Endothelial cell of umbilical vein (primary cell): ENCODE measurements around the gene MATN4. TPM values are rescaled to one million over a fixed set of nuclear protein-coding genes. Genes with fewer than 3 reads are reported as not detected.

Experiments
- BruUV-seq: library from RNA; stranded (reverse); fragments of 400-500 nt; replicated peaks from 2 replicates; lab custom pipeline; 2021; lab: Mats Ljungman, UMichigan
- CTCF ChIA-PET: fragments of 300-600, 350-600 bp; sonication (Branson Sonifier 250); formaldehyde crosslinking; loops from one replicate; lab custom pipeline; 2021; ENCODE audit warnings: antibody characterized with exemption, inconsistent platforms; lab: Charles Lee
- POLR2A ChIA-PET: fragments of 300-600, 350-600 bp; sonication (Branson Sonifier 250); formaldehyde crosslinking; loops from one replicate; lab custom pipeline; 2021; ENCODE audit warnings: antibody characterized with exemption, inconsistent platforms; lab: Charles Lee
- DNase-seq: peaks from one replicate; pipeline ENCODE4 v3.0.0-alpha.2; 2011; ENCODE audit warnings: low read depth, low spot score
- FAIRE-seq: peaks from 2 replicates; lab custom pipeline; 2011; peaks lifted over from hg19 to GRCh38; lab: Jason Lieb, UNC
- H2AFZ ChIP-seq: 2 replicates; pipeline ENCODE4 v1.6.0; 2012; ENCODE audit warnings: low read depth, low read length, control low read depth, inconsistent platforms
- H3K27ac ChIP-seq: 2 replicates; pipeline ENCODE4 v1.5.1; 2011; ENCODE audit warnings: low read depth, mild to moderate bottlenecking, control low read depth, low read length, moderate library complexity; ENCODE audit not compliant: insufficient read depth
- H3K27me3 ChIP-seq, 2 experiments: 2 replicates each; pipeline versions ENCODE4 v1.6.0 to v1.6.1; 2011; ENCODE audit warnings: low read length in 2 of 2, mixed read lengths in 1 of 2; ENCODE audit not compliant: control insufficient read depth in 2 of 2, insufficient read depth in 2 of 2
- H3K36me3 ChIP-seq, 2 experiments: 2 replicates in 1 of 2; 3 replicates in 1 of 2; pipeline ENCODE4 v1.5.1; 2011; ENCODE audit warnings: low read length in 2 of 2, mild to moderate bottlenecking in 1 of 2, moderate library complexity in 1 of 2; ENCODE audit not compliant: control insufficient read depth in 2 of 2, insufficient read depth in 2 of 2; ENCODE audit errors: extremely low read depth in 1 of 2
- H3K4me1 ChIP-seq: 3 replicates; pipeline ENCODE4 v1.5.1; 2011; ENCODE audit warnings: mild to moderate bottlenecking, low read length; ENCODE audit not compliant: control insufficient read depth, insufficient read depth; ENCODE audit errors: extremely low read depth
- H3K4me2 ChIP-seq: 2 replicates; pipeline ENCODE4 v1.6.1; 2011; ENCODE audit warnings: low read length, control low read depth, mixed read lengths; ENCODE audit not compliant: insufficient read depth
- H3K4me3 ChIP-seq, 3 experiments: fragments of 200-600 bp in 1 of 3; sonication (generic), shearing (Covaris generic) in 1 of 3; replicated peaks in 1 of 3; 2 replicates each; pipeline ENCODE4 v1.5.1; 2011 to 2016; ENCODE audit warnings: control low read depth in 3 of 3, low read length in 3 of 3, mild to moderate bottlenecking in 2 of 3, inconsistent platforms in 1 of 3, low read depth in 1 of 3, moderate library complexity in 1 of 3; ENCODE audit not compliant: insufficient read depth in 1 of 3
- H3K79me2 ChIP-seq: 2 replicates; pipeline ENCODE4 v1.6.0; 2012; ENCODE audit warnings: low read length, inconsistent platforms; ENCODE audit not compliant: control insufficient read depth, insufficient read depth
- H3K9ac ChIP-seq: replicated peaks from 2 replicates; pipeline ENCODE3; 2011; ENCODE audit warnings: low read length, control low read depth; ENCODE audit not compliant: insufficient read depth; ENCODE audit errors: extremely low read depth
- H3K9me1 ChIP-seq: replicated peaks from 3 replicates; pipeline ENCODE4 v1.6.0; 2011; ENCODE audit warnings: mild to moderate bottlenecking, low read length; ENCODE audit not compliant: control insufficient read depth, insufficient read depth; ENCODE audit errors: extremely low read depth
- H3K9me3 ChIP-seq: replicated peaks from 2 replicates; pipeline ENCODE4 v1.5.1; 2012; ENCODE audit warnings: low read length, inconsistent platforms; ENCODE audit not compliant: control insufficient read depth, insufficient read depth
- H4K20me1 ChIP-seq: replicated peaks from 2 replicates; pipeline ENCODE3; 2011; ENCODE audit warnings: mild to moderate bottlenecking, low read length; ENCODE audit not compliant: control insufficient read depth, insufficient read depth; ENCODE audit errors: extremely low read depth
- CTCF ChIP-seq, 2 donors: IDR thresholded peaks; 1 replicate in 1 of 2; 2 replicates in 1 of 2; pipeline ENCODE4 v1.5.1; 2011; ENCODE audit warnings: low read length in 2 of 2, mild to moderate bottlenecking in 2 of 2, moderate library complexity in 2 of 2, control low read depth in 1 of 2, inconsistent platforms in 1 of 2, low read depth in 1 of 2; ENCODE audit not compliant: insufficient read depth in 1 of 2; ENCODE audit errors: extremely low read depth in 1 of 2
- EZH2 ChIP-seq: IDR thresholded peaks from 2 replicates; pipeline ENCODE4 v1.6.1; 2012; ENCODE audit warnings: borderline replicate concordance, low read depth, mild to moderate bottlenecking, moderate library complexity, low read length, inconsistent platforms; ENCODE audit not compliant: severe bottlenecking
- FOS ChIP-seq: IDR thresholded peaks from 2 replicates; pipeline ENCODE4 v1.6.1; 2011; ENCODE audit warnings: mild to moderate bottlenecking, low read length, moderate library complexity, borderline replicate concordance; ENCODE audit not compliant: insufficient read depth
- GATA2 ChIP-seq: IDR thresholded peaks from 2 replicates; pipeline ENCODE4 v1.7.0; 2011; ENCODE audit warnings: low read depth, mild to moderate bottlenecking, moderate library complexity, mixed read lengths, low read length; ENCODE audit not compliant: insufficient read length, insufficient read depth
- JUN ChIP-seq: IDR thresholded peaks from 2 replicates; pipeline ENCODE4 v1.6.1; 2011; ENCODE audit warnings: borderline replicate concordance, low read depth; ENCODE audit not compliant: insufficient read length, insufficient read depth
- MYC ChIP-seq: IDR thresholded peaks from one replicate; pipeline ENCODE4 v1.6.1; 2011; ENCODE audit warnings: mild to moderate bottlenecking, low read depth, low read length
- POLR2A ChIP-seq: IDR thresholded peaks from 2 replicates; pipeline ENCODE4 v1.6.1; 2012; ENCODE audit warnings: low read depth, mild to moderate bottlenecking, control low read depth, low read length
- POLR2AphosphoS5 ChIP-seq: IDR thresholded peaks from 2 replicates; pipeline ENCODE4 v1.6.1; 2012; ENCODE audit warnings: low read depth, mild to moderate bottlenecking, control low read depth, low read length, moderate library complexity; ENCODE audit not compliant: insufficient read depth
- dilution Hi-C: fragments of 300-500 bp; cut with MboI; formaldehyde crosslinking; loops from one replicate; pipeline ENCODE4 v1.15.0; 2019; ENCODE audit warnings: low sequenced_read_pairs; ENCODE audit not compliant: extremely low pct_ligation_motif_present
- intact Hi-C: fragments of 100-400 bp; cut with micrococcal nuclease; formaldehyde crosslinking; loops from one replicate; pipeline ENCODE4 v1.10.0; 2022
- polyA plus RNA-seq, 4 experiments: library from polyadenylated mRNA; depleted of rRNA in 3 of 4; stranded (reverse) in 3 of 4; unstranded in 1 of 4; fragments of >200 nt; gene quantifications; 2 replicates each; pipeline versions ENCODE4 v1.2.1 to v1.2.3, GENCODE V29; 2011 to 2012; ENCODE audit warnings: missing spikeins in 1 of 4
- total RNA-seq: library from RNA; stranded (reverse); gene quantifications from 2 replicates; pipeline ENCODE4 v1.2.3, GENCODE V29; 2021
- TF ChIP-seq, protein P1 (sequence below): IDR thresholded peaks from 2 replicates; pipeline ENCODE4 v1.6.1; 2011; ENCODE audit not compliant: insufficient read depth, insufficient read length

MATN4 gene
- total and polyA plus RNA-seq, 2 donors (not counting 3 experiments of a cell fraction or from before 2014, with no cell fraction given): 0.10 TPM; not detected in 1

- CTCF ChIA-PET: interaction anchor here (3.2 to 6.9 kb wide), 2 partner anchors 191 to 245 kb away, joined by 15 to 132 read pairs; partner anchors contain the start of gene KCNS1
- Histone ChIP-seq H3K79me2 (no peaks in the 10 kb centered on the region), H3K9me1 (no peaks in the 10 kb centered on the region), H4K20me1 (no peaks in the 10 kb centered on the region), H3K9me3 (no peaks in the 10 kb centered on the region), H2AFZ (no peak overlapping the region), H3K4me1 (peaks cover 9% of the 10 kb centered on the region), H3K27ac (no peak overlapping the region), H3K27me3 (peaks cover 0 to 8% of the 10 kb centered on the region in 2 experiments), H3K36me3 (no peaks in the 10 kb centered on the region), H3K9ac (no peak overlapping the region), H3K4me2 (no peak overlapping the region), H3K4me3 (no peak overlapping the region)
- POLR2A ChIA-PET: no interaction called here
- DNase-seq (no peak), FAIRE-seq (no peak)
- intact Hi-C loops (no loop called here), dilution Hi-C loops (no loop called here)
- no peak for TF ChIP-seq MYC
- TF ChIP-seq POLR2AphosphoS5: no peak
- TF ChIP-seq EZH2: no peak
- no peak for TF ChIP-seq FOS
- no peak for TF ChIP-seq GATA2
- TF ChIP-seq, protein P1, sequence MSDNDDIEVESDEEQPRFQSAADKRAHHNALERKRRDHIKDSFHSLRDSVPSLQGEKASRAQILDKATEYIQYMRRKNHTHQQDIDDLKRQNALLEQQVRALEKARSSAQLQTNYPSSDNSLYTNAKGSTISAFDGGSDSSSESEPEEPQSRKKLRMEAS: no peak
- no peak for TF ChIP-seq JUN
- BruUV-seq: no TSS peak
Measured at GRCh38 chr20:45288860-45289259, 19.2 kb downstream of the MATN4 start.

DNA sequence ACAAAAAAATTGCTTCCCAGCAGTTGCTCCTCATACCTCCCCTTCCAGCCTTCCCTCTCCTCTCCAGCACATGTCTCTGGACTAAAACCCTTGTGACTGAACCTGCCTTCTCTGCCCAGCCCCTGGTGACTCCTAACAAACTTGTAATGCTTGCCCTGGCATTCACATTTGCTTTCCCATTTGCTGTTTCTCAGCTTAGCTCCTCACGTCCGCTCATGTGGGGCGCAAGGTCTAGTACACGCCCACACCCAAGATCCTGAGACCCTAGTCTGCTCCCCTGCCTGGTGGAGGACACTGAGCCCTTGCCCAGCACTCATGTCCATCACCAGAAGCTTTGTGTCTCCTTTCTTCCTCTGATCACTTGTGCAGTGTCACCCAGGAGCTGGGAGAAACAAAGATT, 19.7 kb downstream of the MATN4 start:
- H3K4me1 ChIP-seq: peaks cover 6% of the 10 kb centered on the region
- no peaks in the 10 kb centered on the region for H3K36me3 ChIP-seq
- FAIRE-seq (no peak), DNase-seq (no peak)
- H3K9me3 ChIP-seq: no peaks in the 10 kb centered on the region
- no peak overlapping the region for H3K9ac ChIP-seq
- no TSS peak for BruUV-seq
- no peak overlapping the region for H3K27ac ChIP-seq
- dilution Hi-C loops: no loop called here
- no peak overlapping the region for H3K4me3 ChIP-seq
- H3K27me3 ChIP-seq: peaks cover 0 to 8% of the 10 kb centered on the region in 2 experiments
- intact Hi-C loops: no loop called here
- no peaks in the 10 kb centered on the region for H4K20me1 ChIP-seq
- no peak overlapping the region for H2AFZ ChIP-seq
- POLR2A ChIA-PET: no interaction called here
- no peaks in the 10 kb centered on the region for H3K9me1 ChIP-seq
- no peaks in the 10 kb centered on the region for H3K79me2 ChIP-seq
- TF ChIP-seq GATA2 (no peak), EZH2 (no peak), POLR2A (no peak), MYC (no peak), POLR2AphosphoS5 (no peak), JUN (no peak), CTCF (IDR thresholded peaks at IDR 0.05; ENCODE audit: extremely low read depth in 1 of 2, insufficient read depth in 1 of 2, low read depth in 1 of 2, low read length in 2 of 2) (no peak), FOS (no peak)
- TF ChIP-seq, protein P1: no peak
- no peak overlapping the region for H3K4me2 ChIP-seq
- CTCF ChIA-PET: interaction anchor here (0.8 to 6.9 kb wide), 3 partner anchors 23 to 244 kb away, joined by 4 to 132 read pairs (median 15); partner anchors contain the start of gene KCNS1
